Activated gamma-delta T cell treated with anti-CD3 and anti-CD28 coated beads, Interleukin-2, amount 50 U/mL, for 16 hours (primary cell): ENCODE data around the gene BTBD9.

Source experiments
- DNase-seq: peaks from one replicate; pipeline ENCODE4 v3.0.0-alpha.2; 2020; ENCODE audit warnings: low read depth

Gene BTBD9

GRCh38 chr6:38507173-38507572 lies 132.6 kb downstream of the BTBD9 start:
- no peak for DNase-seq

- DNase-seq: no peak
Observed at GRCh38 chr6:38505826-38506225, 133.9 kb downstream of the BTBD9 start.

GRCh38 chr6:38504996-38505395 lies 134.7 kb downstream of the BTBD9 start:
- no peak for DNase-seq

GRCh38 chr6:38503960-38504682 lies 135.6 kb downstream of the BTBD9 start:
- no peak for DNase-seq

DNA sequence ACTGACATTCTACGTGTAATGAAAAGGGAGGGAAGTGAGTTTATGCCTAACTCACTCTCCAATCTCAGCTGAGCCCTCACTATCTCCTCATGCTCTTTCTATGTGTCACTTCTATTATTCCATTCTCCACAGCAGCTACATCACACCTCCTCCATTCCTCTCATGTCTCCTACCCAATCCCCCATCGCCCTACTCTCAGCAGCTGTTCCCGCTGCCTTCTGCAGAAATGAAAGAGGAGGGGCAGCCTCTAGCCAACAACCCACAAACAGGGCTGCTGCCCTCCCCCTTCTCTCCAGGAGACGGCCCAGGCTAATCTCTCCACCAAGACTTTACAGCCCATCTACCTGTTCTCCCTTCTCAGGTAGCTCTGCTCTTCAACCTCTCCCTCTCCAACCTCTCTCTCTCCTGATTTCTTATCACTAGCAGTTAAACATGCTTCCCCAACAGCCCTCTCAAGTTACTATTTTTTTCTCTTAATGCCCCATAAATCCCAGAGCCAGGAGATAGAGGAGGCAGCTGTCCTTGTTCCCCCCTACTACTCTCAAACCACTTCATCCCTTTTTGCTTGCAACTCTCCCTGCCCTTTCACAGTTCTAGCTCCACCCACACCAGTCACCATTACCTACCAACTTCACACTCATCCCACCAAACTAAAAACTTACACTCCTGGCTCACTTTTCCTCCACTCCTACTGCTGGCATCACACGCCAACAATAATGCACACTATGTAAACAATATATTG lies 136.5 kb downstream of the BTBD9 start:
- no peak for DNase-seq

DNA sequence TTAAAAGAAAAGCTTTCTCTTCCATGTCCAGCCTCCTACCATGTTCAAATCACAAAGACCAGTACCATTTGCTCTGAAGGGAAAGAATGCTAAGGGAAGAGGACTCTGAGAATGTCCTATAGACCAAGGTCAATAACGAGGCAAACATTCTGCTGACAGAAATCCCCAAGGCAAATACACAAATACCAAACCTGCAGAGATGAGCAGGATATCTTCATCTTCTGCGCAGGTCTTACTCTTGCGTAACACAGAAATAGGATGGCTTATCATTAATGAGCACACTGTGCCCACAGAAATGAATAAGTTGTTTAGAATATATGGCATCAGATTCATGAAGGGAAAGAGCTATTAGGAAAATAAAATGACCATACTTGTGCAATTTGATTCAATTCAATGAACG lies 137.3 kb downstream of the BTBD9 start:
- DNase-seq: no peak

DNA sequence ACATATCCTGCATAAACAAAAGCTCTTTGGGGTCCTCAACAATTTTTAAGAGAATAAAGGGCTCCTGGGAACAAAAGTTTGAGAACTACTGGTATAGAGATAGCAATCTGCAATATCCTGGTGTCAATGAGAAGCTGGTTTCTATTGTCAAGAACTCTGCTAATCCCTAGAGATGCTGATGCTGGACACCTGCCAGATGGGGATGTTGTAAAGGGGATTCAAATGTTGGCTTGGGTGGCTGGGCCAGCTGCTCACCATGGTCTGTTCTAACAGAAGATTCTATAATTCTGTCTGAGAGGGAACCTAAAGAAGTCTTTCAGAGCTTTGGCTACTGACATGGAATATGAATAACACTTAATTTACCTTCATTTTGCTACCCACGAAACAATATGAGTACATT lies 137.8 kb downstream of the BTBD9 start:
- DNase-seq: no peak

GRCh38 chr6:38499529-38500096 lies 140.1 kb downstream of the BTBD9 start:
- DNase-seq: no peak

GRCh38 chr6:38498805-38499445 lies 140.8 kb downstream of the BTBD9 start:
- no peak for DNase-seq

DNA sequence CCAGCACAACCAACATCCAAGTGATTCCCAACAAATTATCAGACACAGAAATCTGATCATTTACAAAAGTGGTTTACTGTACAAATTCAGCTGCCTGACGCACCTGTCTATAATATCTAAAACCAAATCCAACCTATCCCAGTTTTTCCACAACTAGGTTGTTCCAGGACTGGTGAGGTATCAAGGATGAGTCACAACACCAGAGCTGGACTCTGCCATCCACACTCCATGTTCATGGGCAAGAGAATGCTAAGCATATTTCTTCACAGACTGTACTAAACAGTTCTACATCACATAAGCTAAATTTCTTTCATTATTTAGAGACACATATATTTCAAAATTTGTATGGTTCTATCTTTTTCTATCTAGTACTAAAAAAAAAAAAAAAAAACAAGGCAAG lies 141.6 kb downstream of the BTBD9 start:
- no peak for DNase-seq

GRCh38 chr6:38497546-38497945 lies 142.2 kb downstream of the BTBD9 start:
- DNase-seq: no peak

DNA sequence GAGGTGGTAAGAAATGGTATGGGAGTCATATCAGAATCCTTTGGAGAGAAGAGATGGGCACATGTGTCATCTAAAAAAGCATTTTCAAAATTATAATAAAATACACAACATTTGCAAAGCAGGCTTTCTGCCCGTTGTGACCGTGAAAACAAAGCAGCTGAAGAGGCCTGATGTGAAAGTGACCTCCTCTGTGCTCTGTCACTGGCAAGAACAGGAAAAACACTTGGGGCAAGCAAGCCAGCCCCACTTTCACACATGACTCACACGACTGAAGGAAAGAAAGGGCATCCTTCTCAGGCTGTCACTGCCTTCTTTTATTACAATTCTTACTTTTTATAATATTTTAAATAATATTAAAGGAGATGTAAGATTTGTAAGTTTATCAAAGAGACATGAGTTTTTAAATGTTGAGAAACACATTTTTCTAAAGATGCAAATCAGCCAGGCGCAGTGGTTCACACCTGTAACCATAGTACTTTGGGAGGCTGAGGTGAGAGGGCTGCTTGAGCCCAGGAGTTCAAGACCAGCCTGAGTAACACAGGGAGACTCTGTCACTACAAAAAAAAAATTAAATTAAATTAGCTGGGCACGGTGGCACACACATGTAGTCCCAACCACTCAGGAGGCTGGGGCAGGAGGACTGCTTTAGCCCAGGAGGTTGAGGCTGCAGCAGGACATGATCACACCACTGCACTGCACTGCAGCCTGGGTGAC lies 143.7 kb downstream of the BTBD9 start:
- no peak for DNase-seq

GRCh38 chr6:38495518-38495917 lies 144.2 kb downstream of the BTBD9 start:
- DNase-seq: no peak

GRCh38 chr6:38493931-38494547 lies 145.7 kb downstream of the BTBD9 start:
- peak; percentile 81 for DNase-seq

DNA sequence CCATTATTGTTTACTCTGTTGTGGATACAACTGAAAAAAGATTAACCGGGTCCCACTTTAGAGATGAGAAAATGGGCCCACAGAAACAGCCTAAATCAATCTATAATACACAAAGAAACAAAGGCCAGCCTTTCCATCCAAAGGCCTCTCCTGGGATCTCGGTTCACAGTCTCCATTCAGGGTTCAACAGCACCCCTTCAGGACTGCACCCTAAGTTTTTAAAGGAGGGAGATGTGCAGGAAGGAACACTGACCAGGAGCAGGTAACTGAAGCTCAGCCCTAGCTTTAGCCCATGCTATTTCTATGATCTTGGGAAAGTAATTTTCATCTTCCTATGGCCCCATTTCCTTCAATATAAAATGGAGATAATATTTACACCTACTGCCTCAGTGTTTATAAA lies 147.7 kb downstream of the BTBD9 start:
- no peak for DNase-seq

DNA sequence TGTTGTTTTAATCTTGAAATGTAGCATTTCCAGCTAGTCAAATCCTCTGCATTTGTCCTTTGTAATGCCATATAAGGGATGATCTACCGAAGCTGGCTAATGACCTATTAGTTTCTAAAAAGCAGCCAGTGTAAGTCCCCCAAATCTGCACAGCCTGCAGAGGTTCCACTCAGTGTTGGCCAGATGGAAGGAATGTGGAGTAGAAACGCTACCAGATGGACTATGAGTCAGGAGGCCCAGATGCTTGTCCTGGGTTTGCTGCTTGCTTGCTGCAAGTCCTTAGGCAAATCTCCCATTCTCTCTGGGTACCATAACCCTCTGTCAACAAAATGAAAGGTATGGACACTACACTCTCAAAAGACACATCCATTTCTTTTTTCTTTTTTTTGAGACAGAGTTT lies 149.8 kb downstream of the BTBD9 start:
- no peak for DNase-seq

DNA sequence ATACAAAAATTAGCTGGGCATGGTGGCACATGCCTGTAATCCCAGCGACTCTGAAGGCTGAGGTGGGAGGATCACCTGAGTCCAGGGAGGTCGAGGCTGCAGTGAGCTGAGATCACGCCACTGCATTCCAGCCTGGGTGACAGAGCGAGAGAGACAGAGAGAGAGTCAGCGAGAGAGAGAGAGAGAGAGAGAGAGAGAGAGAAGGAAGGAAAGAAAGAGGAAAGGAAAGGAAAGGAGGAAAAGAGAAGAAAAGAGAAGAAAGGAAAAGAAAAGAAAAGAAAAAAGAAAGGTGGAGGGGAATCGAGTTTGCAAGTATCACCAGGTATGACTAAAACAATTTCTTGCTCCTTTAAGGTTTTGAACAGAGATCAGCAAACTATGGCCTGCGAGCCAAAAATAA lies 152.3 kb downstream of the BTBD9 start:
- DNase-seq: no peak

- DNase-seq: no peak
Observed at GRCh38 chr6:38485488-38485887, 154.2 kb downstream of the BTBD9 start.

GRCh38 chr6:38484656-38485055 lies 155.1 kb downstream of the BTBD9 start:
- no peak for DNase-seq

- DNase-seq: no peak
Observed at GRCh38 chr6:38483526-38483925, 156.2 kb downstream of the BTBD9 start.

DNA sequence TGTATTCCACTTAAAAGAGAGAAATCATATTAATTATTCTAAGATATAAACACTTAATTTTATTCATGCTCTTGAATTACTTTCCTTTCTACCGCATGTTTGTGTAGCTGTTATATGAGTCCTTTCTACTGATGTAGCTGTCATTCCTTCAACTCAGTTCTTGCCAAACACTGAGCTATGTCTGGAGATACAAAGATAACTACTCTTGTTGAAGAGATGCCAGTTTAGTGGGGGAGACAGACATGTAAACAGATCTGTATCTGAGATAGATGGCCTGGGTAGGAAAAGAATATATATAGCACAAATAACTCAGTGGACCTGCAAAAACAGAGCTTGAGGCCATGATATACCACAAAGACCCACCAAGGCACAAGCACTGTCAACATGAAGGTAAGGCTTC lies 157.3 kb downstream of the BTBD9 start:
- DNase-seq: no peak

GRCh38 chr6:38481851-38482250 lies 157.9 kb downstream of the BTBD9 start:
- DNase-seq: no peak
